Neural cell (in vitro differentiated cells): ENCODE data around the gene CDCP2. TPM values are rescaled to one million over a fixed set of nuclear protein-coding genes. Genes with fewer than 3 reads are reported as not detected.

Experiments used
- H2AFZ ChIP-seq: fragments of 200-600, 300-800 bp; sonication (generic), shearing (Covaris generic); 2 replicates; pipeline ENCODE4 v1.6.0; 2014; ENCODE audit warnings: low read depth, mild to moderate bottlenecking, antibody characterized with exemption, low read length, moderate library complexity
- H3F3A ChIP-seq: fragments of 200-600 bp; shearing (Covaris generic); 2 replicates; pipeline ENCODE4 v1.6.1; 2016; ENCODE audit warnings: mild to moderate bottlenecking, moderate library complexity, mixed read lengths, antibody characterized with exemption, low read length; ENCODE audit not compliant: insufficient read depth, poor library complexity, severe bottlenecking
- H3K27ac ChIP-seq: fragments of 200-600, 300-800 bp; sonication (generic), shearing (Covaris generic); 2 replicates; pipeline ENCODE4 v1.5.1; 2014; ENCODE audit warnings: mild to moderate bottlenecking, low read length, moderate library complexity
- H3K27me3 ChIP-seq: fragments of 300-800, 200-600 bp; sonication (generic), shearing (Covaris generic); 2 replicates; pipeline ENCODE4 v1.6.0; 2014; ENCODE audit warnings: mild to moderate bottlenecking, low read depth, low read length, moderate library complexity; ENCODE audit not compliant: insufficient read depth
- H3K36me3 ChIP-seq: fragments of 300-800, 200-600 bp; sonication (generic), shearing (Covaris generic); 2 replicates; pipeline ENCODE4 v1.5.1; 2014; ENCODE audit warnings: mild to moderate bottlenecking, antibody characterized with exemption, low read length, moderate library complexity; ENCODE audit not compliant: insufficient read depth
- H3K4me2 ChIP-seq: fragments of 300-800, 200-600 bp; sonication (generic), shearing (Covaris generic); 2 replicates; pipeline ENCODE4 v1.6.0; 2014; ENCODE audit warnings: mild to moderate bottlenecking, low read length
- H3K4me3 ChIP-seq: fragments of 300-800, 200-600 bp; sonication (generic), shearing (Covaris generic); 2 replicates; pipeline ENCODE4 v1.5.1; 2014; ENCODE audit warnings: mild to moderate bottlenecking, low read length, moderate library complexity
- H3K79me2 ChIP-seq: fragments of 200-600 bp; shearing (Covaris generic); replicated peaks from 2 replicates; pipeline ENCODE4 v1.6.0; 2014; ENCODE audit warnings: mild to moderate bottlenecking, low read length, moderate library complexity; ENCODE audit not compliant: insufficient read depth
- H3K9ac ChIP-seq: fragments of 300-800, 200-600 bp; sonication (generic), shearing (Covaris generic); 2 replicates; pipeline ENCODE4 v1.6.1; 2016; ENCODE audit warnings: mild to moderate bottlenecking, low read length, mixed read lengths
- H3K9me2 ChIP-seq: fragments of 200-600 bp; shearing (Covaris generic); 2 replicates; pipeline ENCODE4 v1.6.1; 2016; ENCODE audit warnings: mild to moderate bottlenecking, low read length, mixed read lengths; ENCODE audit not compliant: insufficient read depth
- H3K9me3 ChIP-seq: fragments of 200-600, 300-800 bp; sonication (generic), shearing (Covaris generic); 2 replicates; pipeline ENCODE4 v1.6.1; 2016; ENCODE audit warnings: mild to moderate bottlenecking, mixed run types, low read length, moderate library complexity, mixed read lengths
- H4K20me1 ChIP-seq: fragments of 200-600 bp; shearing (Covaris generic); 2 replicates; pipeline ENCODE4 v1.6.1; 2016; ENCODE audit warnings: mild to moderate bottlenecking, mixed run types; ENCODE audit not compliant: insufficient read depth
- CTCF ChIP-seq: fragments of 450-650 bp; IDR thresholded peaks from 2 replicates; pipeline ENCODE4 v1.5.1; 2014; ENCODE audit warnings: antibody characterized with exemption, mild to moderate bottlenecking, moderate library complexity; ENCODE audit not compliant: poor library complexity, severe bottlenecking
- EP300 ChIP-seq: fragments of 450-650 bp; conservative IDR thresholded peaks from 2 replicates; pipeline ENCODE4 v1.6.1; 2014; ENCODE audit warnings: antibody characterized with exemption, mild to moderate bottlenecking, moderate library complexity; ENCODE audit not compliant: poor library complexity, severe bottlenecking
- EZH2 ChIP-seq: fragments of 200-600, 300-800 bp; shearing (Covaris generic), sonication (generic); IDR thresholded peaks from 2 replicates; pipeline ENCODE4 v1.6.1; 2014; ENCODE audit warnings: antibody characterized with exemption, low read length, borderline replicate concordance, mild to moderate bottlenecking; ENCODE audit not compliant: insufficient read depth, poor library complexity, severe bottlenecking
- MXI1 ChIP-seq: fragments of 450-650 bp; conservative IDR thresholded peaks from 2 replicates; pipeline ENCODE4 v1.6.1; 2014; ENCODE audit warnings: antibody characterized with exemption, mild to moderate bottlenecking; ENCODE audit not compliant: poor library complexity, severe bottlenecking
- POLR2AphosphoS5 ChIP-seq: IDR thresholded peaks from 2 replicates; pipeline ENCODE4 v1.6.1; 2012
- RAD21 ChIP-seq: fragments of 450-650 bp; conservative IDR thresholded peaks from 2 replicates; pipeline ENCODE4 v1.6.1; 2014; ENCODE audit warnings: antibody characterized with exemption, mild to moderate bottlenecking, moderate library complexity
- REST ChIP-seq: IDR thresholded peaks from 2 replicates; pipeline ENCODE4 v1.6.1; 2012; ENCODE audit warnings: borderline replicate concordance
- SMC3 ChIP-seq: fragments of 450-650 bp; conservative IDR thresholded peaks from 2 replicates; pipeline ENCODE4 v1.6.1; 2014; ENCODE audit warnings: antibody characterized with exemption, mild to moderate bottlenecking, moderate library complexity; ENCODE audit not compliant: poor library complexity
- TAF1 ChIP-seq: IDR thresholded peaks from 2 replicates; pipeline ENCODE4 v1.6.1; 2012; ENCODE audit warnings: low read depth
- polyA plus RNA-seq: library from polyadenylated mRNA; depleted of rRNA; stranded (reverse); fragments of >200 nt; gene quantifications from 2 replicates; pipeline ENCODE4 v1.2.3, GENCODE V29; 2014

CDCP2 gene
- polyA plus RNA-seq, 1 donor from 2014 or later: not detected

- no peak for TF ChIP-seq SMC3
- no peak for TF ChIP-seq POLR2AphosphoS5
- no peak for TF ChIP-seq RAD21
- no peak for TF ChIP-seq EZH2
- no peak for TF ChIP-seq CTCF
- no peak for TF ChIP-seq REST
- no peak for TF ChIP-seq MXI1
- TF ChIP-seq TAF1: no peak
- TF ChIP-seq EP300: no peak
Measured at GRCh38 chr1:54108156-54108555, 44.6 kb downstream of the CDCP2 start.

GRCh38 chr1:54107131-54107530 is 45.7 kb downstream of the CDCP2 start:
- no peak overlapping the region for H3K4me3 ChIP-seq
- H4K20me1 ChIP-seq: no peaks in the 10 kb centered on the region
- H3K9ac ChIP-seq: no peak overlapping the region
- no peaks in the 10 kb centered on the region for H3K27me3 ChIP-seq
- no peaks in the 10 kb centered on the region for H3K36me3 ChIP-seq
- H3K9me3 ChIP-seq: no peaks in the 10 kb centered on the region
- no peaks in the 10 kb centered on the region for H3K9me2 ChIP-seq
- H3K4me2 ChIP-seq: no peak overlapping the region
- TF ChIP-seq SMC3 (no peak), RAD21 (no peak), CTCF (no peak), TAF1 (no peak), EP300 (no peak), REST (no peak), EZH2 (no peak), MXI1 (no peak), POLR2AphosphoS5 (no peak)
- no peak overlapping the region for H2AFZ ChIP-seq
- H3K79me2 ChIP-seq: no peaks in the 10 kb centered on the region
- H3F3A ChIP-seq: no peaks in the 10 kb centered on the region
- H3K27ac ChIP-seq: no peak overlapping the region

More at GRCh38 chr1:54108156-54108555, 44.6 kb downstream of the CDCP2 start:
- no peaks in the 10 kb centered on the region for H3K27me3 ChIP-seq
- no peaks in the 10 kb centered on the region for H3K36me3 ChIP-seq
- no peaks in the 10 kb centered on the region for H3F3A ChIP-seq
- no peaks in the 10 kb centered on the region for H3K9me2 ChIP-seq
- no peak overlapping the region for H3K4me3 ChIP-seq
- H3K79me2 ChIP-seq: no peaks in the 10 kb centered on the region
- no peaks in the 10 kb centered on the region for H3K9me3 ChIP-seq
- H2AFZ ChIP-seq: no peak overlapping the region
- H3K9ac ChIP-seq: no peak overlapping the region
- H3K4me2 ChIP-seq: no peak overlapping the region
- H4K20me1 ChIP-seq: no peaks in the 10 kb centered on the region
- H3K27ac ChIP-seq: no peak overlapping the region
